Neural progenitor cell (in vitro differentiated cells): ENCODE measurements around the gene FUNDC2. TPM values are rescaled to one million over a fixed set of nuclear protein-coding genes. Genes with fewer than 3 reads are reported as not detected.

Experiments used
- DNase-seq: peaks from one replicate; pipeline ENCODE4 v3.0.0-alpha.2; 2016; ENCODE audit warnings: low spot score
- H2AFZ ChIP-seq: fragments of 200-600 bp; sonication (generic); replicated peaks from 2 replicates; pipeline ENCODE4 v1.6.1; 2016; ENCODE audit warnings: antibody characterized with exemption
- H3F3A ChIP-seq: fragments of 200-600 bp; sonication (generic); 2 replicates; pipeline ENCODE4 v1.6.1; 2016; ENCODE audit warnings: antibody characterized with exemption, low read depth
- H3K27ac ChIP-seq: fragments of 200-600 bp; sonication (generic); 2 replicates; pipeline ENCODE4 v1.5.1; 2016; ENCODE audit warnings: mild to moderate bottlenecking
- H3K27me3 ChIP-seq: fragments of 200-600 bp; sonication (generic); 2 replicates; pipeline ENCODE4 v1.6.1; 2016; ENCODE audit warnings: mild to moderate bottlenecking, moderate library complexity
- H3K36me3 ChIP-seq: fragments of 200-600 bp; sonication (generic); 2 replicates; pipeline ENCODE4 v1.5.1; 2016
- H3K4me1 ChIP-seq: fragments of 200-600 bp; sonication (generic); 2 replicates; pipeline ENCODE4 v1.6.1; 2016; ENCODE audit warnings: mixed run types
- H3K4me2 ChIP-seq: fragments of 200-600 bp; sonication (generic); 2 replicates; pipeline ENCODE4 v1.6.1; 2016
- H3K4me3 ChIP-seq: fragments of 200-600 bp; sonication (generic); 2 replicates; pipeline ENCODE4 v1.5.1; 2016
- H3K79me2 ChIP-seq: fragments of 200-600 bp; sonication (generic); 2 replicates; pipeline ENCODE4 v1.6.1; 2016; ENCODE audit warnings: low read depth
- H3K9ac ChIP-seq: fragments of 200-600 bp; sonication (generic); 2 replicates; pipeline ENCODE4 v1.6.1; 2016
- H3K9me3 ChIP-seq: fragments of 200-600 bp; sonication (generic); 2 replicates; pipeline ENCODE4 v1.5.1; 2016; ENCODE audit warnings: low read depth
- H4K20me1 ChIP-seq: fragments of 200-600 bp; sonication (generic); 2 replicates; pipeline ENCODE4 v1.6.1; 2016; ENCODE audit warnings: low read depth
- H3K27ac Mint-ChIP-seq: 3 replicates; pipeline ENCODE4 v1.8.0; 2021; ENCODE audit warnings: mixed read lengths
- H3K27me3 Mint-ChIP-seq: 2 replicates; pipeline ENCODE4 v1.8.0; 2022; ENCODE audit warnings: low read depth, mild to moderate bottlenecking, inconsistent platforms, moderate library complexity, mixed read lengths; ENCODE audit not compliant: insufficient read depth
- H3K36me3 Mint-ChIP-seq: 3 replicates; pipeline ENCODE4 v1.8.0; 2021; ENCODE audit warnings: mixed read lengths
- H3K4me1 Mint-ChIP-seq: 3 replicates; pipeline ENCODE4 v1.8.0; 2021; ENCODE audit warnings: mixed read lengths
- H3K4me3 Mint-ChIP-seq: 3 replicates; pipeline ENCODE4 v1.8.0; 2021; ENCODE audit warnings: mild to moderate bottlenecking, moderate library complexity, mixed read lengths
- H3K9me3 Mint-ChIP-seq: 3 replicates; pipeline ENCODE4 v1.8.0; 2020; ENCODE audit warnings: mixed read lengths
- CTCF ChIP-seq: fragments of 200-600 bp; sonication (generic); IDR thresholded peaks from 2 replicates; pipeline ENCODE4 v1.5.1; 2017; ENCODE audit warnings: antibody characterized with exemption, mild to moderate bottlenecking
- EZH2 ChIP-seq: fragments of 200-600 bp; sonication (generic); IDR thresholded peaks from 2 replicates; pipeline ENCODE4 v1.6.1; 2017; ENCODE audit warnings: antibody characterized with exemption, mild to moderate bottlenecking, moderate library complexity
- EZH2phosphoT487 ChIP-seq: fragments of 200-600 bp; sonication (generic); IDR thresholded peaks from 2 replicates; pipeline ENCODE4 v1.6.1; 2017; ENCODE audit warnings: antibody characterized with exemption
- total RNA-seq: library from RNA; depleted of rRNA; stranded (reverse); fragments of >200 nt; gene quantifications from 2 replicates; pipeline ENCODE4 v1.2.3, GENCODE V29; 2015; ENCODE audit warnings: low replicate concordance

The FUNDC2 gene
- total RNA-seq, 1 donor from 2014 or later = 70.9 TPM

GRCh38 chrX:154988719-154989118, 37.9 kb upstream of the FUNDC2 start:
- no peak for DNase-seq

GRCh38 chrX:154990496-154990895, 36.1 kb upstream of the FUNDC2 start:
- TF ChIP-seq EZH2 = no peak
- TF ChIP-seq EZH2phosphoT487 = no peak
- no peak for TF ChIP-seq CTCF
- H3K4me1 ChIP-seq = no peaks in the 10 kb centered on the region
- no peaks in the 10 kb centered on the region for H3F3A ChIP-seq
- DNase-seq = no peak
- H3K27ac ChIP-seq = no peak overlapping the region
- no peak overlapping the region for H2AFZ ChIP-seq
- H3K4me3 ChIP-seq = no peak overlapping the region
- no peaks in the 10 kb centered on the region for H3K79me2 ChIP-seq
- Mint-ChIP-seq H3K27ac (no peak overlapping the region), H3K9me3 (no peaks in the 10 kb centered on the region), H3K36me3 (no peaks in the 10 kb centered on the region), H3K4me1 (no peaks in the 10 kb centered on the region), H3K4me3 (no peak overlapping the region), H3K27me3 (peaks cover 3% of the 10 kb centered on the region)
- no peaks in the 10 kb centered on the region for H3K9me3 ChIP-seq
- no peak overlapping the region for H3K9ac ChIP-seq
- no peaks in the 10 kb centered on the region for H3K27me3 ChIP-seq
- no peaks in the 10 kb centered on the region for H3K36me3 ChIP-seq
- no peak overlapping the region for H3K4me2 ChIP-seq
- H4K20me1 ChIP-seq = no peaks in the 10 kb centered on the region

More at GRCh38 chrX:154988719-154989118, 37.9 kb upstream of the FUNDC2 start:
- H4K20me1 ChIP-seq = no peaks in the 10 kb centered on the region
- no peak overlapping the region for H3K9ac ChIP-seq
- H3K4me3 ChIP-seq = no peak overlapping the region
- Mint-ChIP-seq H3K27me3 (no peaks in the 10 kb centered on the region), H3K27ac (no peak overlapping the region), H3K4me3 (no peak overlapping the region), H3K9me3 (no peaks in the 10 kb centered on the region), H3K4me1 (no peaks in the 10 kb centered on the region), H3K36me3 (no peaks in the 10 kb centered on the region)
- no peak overlapping the region for H2AFZ ChIP-seq
- H3K9me3 ChIP-seq = no peaks in the 10 kb centered on the region
- no peaks in the 10 kb centered on the region for H3K27me3 ChIP-seq
- H3K27ac ChIP-seq = no peak overlapping the region
- no peaks in the 10 kb centered on the region for H3F3A ChIP-seq
- no peaks in the 10 kb centered on the region for H3K4me1 ChIP-seq
- no peaks in the 10 kb centered on the region for H3K79me2 ChIP-seq
- TF ChIP-seq EZH2phosphoT487 (no peak), CTCF (no peak), EZH2 (no peak)
- H3K36me3 ChIP-seq = no peaks in the 10 kb centered on the region
- H3K4me2 ChIP-seq = no peak overlapping the region

- H3K27ac Mint-ChIP-seq = no peak overlapping the region
- H3K4me3 ChIP-seq = no peak overlapping the region
- no peaks in the 10 kb centered on the region for H3F3A ChIP-seq
- H3K27me3 ChIP-seq = no peaks in the 10 kb centered on the region
- H3K9me3 ChIP-seq = no peaks in the 10 kb centered on the region
- H3K27ac ChIP-seq = no peak overlapping the region
- no peak overlapping the region for H3K4me2 ChIP-seq
- DNase-seq = no peak
- no peak overlapping the region for H3K9ac ChIP-seq
- H3K36me3 Mint-ChIP-seq = no peaks in the 10 kb centered on the region
- no peaks in the 10 kb centered on the region for H3K9me3 Mint-ChIP-seq
- H3K36me3 ChIP-seq = no peaks in the 10 kb centered on the region
- H3K4me3 Mint-ChIP-seq = no peak overlapping the region
- peaks cover 3% of the 10 kb centered on the region for H3K27me3 Mint-ChIP-seq
- H3K4me1 Mint-ChIP-seq = no peaks in the 10 kb centered on the region
- no peaks in the 10 kb centered on the region for H3K79me2 ChIP-seq
- no peak for TF ChIP-seq CTCF
- no peak for TF ChIP-seq EZH2phosphoT487
- no peak for TF ChIP-seq EZH2
- H2AFZ ChIP-seq = no peak overlapping the region
- no peaks in the 10 kb centered on the region for H4K20me1 ChIP-seq
- H3K4me1 ChIP-seq = no peaks in the 10 kb centered on the region
Measured at GRCh38 chrX:154991039-154991438, 35.6 kb upstream of the FUNDC2 start.
